Activated T-cell treated with anti-CD3 and anti-CD28 coated beads for 1 hour (primary cell): ENCODE measurements around the gene SERPINB12.

Experiments used
- DNase-seq: peaks from one replicate; pipeline ENCODE4 v3.0.0-alpha.2; 2020; ENCODE audit warnings: low read depth

SERPINB12 gene

DNA sequence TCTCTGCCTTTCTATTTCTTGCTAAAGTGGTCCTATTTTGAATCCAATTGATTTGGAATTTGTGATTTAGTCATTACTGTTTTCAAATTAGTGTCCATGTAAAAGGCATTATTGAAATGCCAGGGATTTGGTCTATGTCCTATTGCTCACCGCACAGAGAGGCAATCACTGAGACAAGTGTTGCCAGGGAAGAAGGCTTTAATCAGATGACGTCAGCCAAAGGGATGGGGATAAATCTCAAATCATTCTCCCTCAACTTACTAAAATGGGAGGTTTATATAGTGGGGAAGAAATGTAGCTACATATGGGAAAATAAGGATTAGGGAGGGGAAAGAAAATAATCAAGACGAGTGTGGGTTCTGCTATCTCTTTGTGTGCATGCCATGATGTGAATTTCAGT lies 9.6 kb downstream of the SERPINB12 start:
- DNase-seq = no peak

DNA sequence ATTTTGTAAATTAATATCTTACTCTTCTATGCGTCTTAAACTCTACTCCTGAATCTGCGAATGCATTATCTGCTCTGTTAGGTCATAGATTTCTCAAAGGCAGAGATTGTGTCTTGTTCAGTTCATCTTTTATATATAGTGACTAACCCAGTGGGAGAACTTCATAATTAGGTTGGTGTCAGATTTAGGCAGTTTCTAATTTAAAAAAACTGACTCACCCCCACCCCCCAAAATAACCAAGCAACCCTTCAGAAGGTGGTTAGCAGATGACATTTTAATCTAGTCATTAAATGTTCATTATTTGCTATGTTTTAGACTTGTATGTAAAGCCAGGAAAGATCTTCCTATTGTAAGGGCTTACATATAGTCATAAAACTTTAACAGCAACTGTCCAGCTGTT lies 10.4 kb downstream of the SERPINB12 start:
- no peak for DNase-seq

DNA sequence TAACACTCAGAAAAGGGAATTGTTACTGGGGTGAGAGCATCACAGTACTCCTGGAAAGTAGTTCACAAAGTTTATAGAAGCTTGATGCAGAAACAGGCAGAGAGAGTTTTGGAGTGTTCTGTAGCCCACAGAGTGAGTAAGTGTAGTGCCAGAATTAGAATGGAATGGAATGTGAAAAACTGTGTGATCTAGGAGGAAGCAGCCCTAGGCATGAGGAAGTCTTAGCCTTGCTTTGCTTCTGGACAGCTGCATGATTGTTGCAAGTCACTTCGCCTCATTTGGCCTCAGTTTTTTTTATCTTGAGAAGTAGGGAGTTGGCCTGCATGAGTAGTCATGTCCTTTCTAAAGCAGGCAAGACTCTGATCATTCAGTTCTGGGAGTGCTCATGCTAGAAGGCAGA lies 10.9 kb downstream of the SERPINB12 start:
- no peak for DNase-seq

DNA sequence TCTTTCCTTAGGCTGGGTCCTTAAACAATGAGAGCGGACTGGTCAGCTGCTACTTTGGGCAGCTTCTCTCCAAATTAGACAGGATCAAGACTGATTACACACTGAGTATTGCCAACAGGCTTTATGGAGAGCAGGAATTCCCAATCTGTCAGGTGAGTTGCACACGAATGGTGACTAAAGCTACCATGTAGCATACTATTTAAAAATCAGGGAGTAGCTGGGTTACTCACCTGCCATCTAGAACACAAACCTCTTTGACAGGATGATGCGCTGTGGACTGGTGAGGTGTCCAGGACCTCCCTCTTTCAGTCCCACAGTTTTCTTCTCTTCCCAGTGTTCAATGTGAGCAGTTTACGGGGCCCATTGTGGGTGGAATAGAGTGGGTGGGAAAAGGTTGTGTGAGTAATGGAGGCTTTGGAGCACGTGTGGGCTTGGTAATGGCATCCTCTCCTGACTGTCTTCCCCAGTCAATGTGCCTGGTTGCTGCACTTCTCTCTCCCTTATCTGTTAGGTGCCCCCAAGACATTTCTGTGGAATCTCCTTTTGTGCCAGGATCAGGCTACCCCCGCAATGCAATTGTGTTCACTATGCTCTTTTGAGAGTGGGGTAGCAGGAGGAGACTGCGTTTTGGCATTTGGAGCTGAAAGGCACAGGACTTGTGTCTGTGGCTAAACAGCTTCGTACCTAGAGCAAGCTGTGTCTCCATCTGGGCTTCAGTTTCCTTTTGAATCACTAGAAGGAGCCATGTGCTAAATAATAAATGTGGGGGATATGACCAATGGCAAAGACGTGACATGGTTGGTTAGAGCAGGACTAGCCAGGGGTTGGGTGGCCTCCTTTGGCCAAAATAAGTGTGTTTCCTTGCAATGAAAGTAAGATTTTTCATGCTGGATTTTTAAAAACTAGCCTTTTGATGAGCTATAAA lies 17.7 kb downstream of the SERPINB12 start:
- DNase-seq = no peak

DNA sequence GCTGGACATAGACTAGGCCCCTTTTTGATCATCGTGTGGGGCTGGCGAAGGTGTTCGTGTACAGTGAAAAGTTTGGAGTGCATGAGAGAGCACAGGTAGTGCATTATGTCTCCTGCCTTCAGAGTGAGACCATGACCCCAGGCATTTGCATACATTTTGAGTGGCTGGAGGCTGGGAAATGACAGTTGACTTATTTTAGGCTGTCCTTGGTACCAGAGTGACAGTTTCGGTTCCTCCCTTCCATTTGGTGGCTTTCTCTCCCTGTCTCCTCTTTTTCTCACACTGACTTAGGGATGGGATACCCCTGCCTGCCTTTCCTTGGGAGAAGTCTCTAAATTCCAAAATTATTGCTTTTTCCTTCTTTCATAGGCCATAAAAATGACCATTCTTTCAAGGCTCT lies 20.1 kb downstream of the SERPINB12 start:
- DNase-seq = no peak

DNA sequence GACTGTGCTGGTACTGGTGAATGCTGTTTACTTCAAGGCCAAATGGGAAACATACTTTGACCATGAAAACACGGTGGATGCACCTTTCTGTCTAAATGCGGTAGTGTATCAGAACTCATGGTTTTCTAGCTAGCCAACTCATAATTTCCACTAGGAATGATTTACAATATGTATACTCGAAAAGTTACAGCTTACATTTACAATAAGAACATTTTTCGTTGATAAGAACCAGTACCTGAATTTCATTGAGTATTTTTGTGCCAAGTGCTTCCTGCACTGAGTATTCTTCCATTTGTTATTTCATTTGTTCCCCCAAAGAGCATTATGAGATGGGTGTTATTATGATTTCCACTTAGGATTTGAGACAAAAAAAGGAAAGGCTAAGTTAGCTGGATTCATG lies 21.9 kb downstream of the SERPINB12 start:
- no peak for DNase-seq

DNA sequence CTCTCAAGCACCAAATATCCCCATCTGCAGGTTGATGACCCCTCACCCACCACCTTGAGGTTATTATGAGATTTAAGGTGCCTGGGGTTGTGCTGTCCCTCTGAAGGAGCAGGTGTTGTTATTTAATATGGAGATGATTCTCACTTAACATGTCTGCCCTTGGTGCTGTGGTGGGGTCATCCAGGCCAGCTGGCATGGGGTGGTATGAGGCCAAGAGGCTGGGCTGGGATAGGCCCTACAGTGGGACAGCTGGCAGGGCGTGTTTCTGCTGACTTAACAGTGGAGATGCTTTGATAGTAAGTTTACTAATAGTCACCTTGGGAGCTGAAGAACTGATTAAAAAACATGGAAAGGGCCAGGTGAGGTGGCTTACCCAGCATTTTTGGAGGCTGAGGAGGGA lies 22.4 kb downstream of the SERPINB12 start:
- no peak for DNase-seq

DNA sequence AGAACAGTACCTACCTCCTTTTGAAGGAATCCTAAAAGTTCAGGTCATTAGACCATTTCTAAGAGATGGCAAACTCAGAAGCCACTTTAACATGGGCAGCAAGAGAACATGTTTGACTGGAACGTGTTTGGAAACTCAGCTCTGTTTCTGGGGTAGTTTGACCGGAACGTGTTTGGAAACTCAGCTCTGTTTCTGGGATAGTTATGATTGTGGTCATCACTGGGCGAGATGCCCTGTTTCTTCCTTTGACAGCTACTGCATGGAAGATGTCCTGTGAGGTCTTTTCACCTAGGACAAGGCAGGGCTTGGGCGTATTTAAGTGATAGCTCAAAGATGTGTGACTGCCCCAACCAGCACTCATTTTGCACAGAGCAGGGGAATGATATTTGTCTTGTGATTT lies 25.1 kb downstream of the SERPINB12 start:
- no peak for DNase-seq

DNA sequence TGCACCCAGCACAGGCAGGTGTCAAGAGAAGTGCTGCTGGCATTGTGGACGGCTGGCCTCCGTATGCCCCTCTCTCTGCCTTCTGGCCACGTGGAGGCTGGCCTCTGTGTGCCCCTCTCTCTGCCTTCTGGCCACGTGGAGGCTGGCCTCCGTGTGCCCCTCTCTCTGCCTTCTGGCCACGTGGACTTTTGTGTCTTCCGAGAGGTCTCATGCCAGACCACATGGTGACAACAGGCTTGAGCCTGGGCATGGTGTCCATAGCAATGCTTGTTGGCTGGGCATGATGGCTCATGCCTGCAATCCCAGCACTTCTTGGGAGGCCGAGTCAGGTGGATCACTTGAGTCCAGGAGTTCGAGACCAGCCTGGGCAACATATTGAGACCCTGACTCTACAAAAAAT lies 25.7 kb downstream of the SERPINB12 start:
- DNase-seq = no peak

DNA sequence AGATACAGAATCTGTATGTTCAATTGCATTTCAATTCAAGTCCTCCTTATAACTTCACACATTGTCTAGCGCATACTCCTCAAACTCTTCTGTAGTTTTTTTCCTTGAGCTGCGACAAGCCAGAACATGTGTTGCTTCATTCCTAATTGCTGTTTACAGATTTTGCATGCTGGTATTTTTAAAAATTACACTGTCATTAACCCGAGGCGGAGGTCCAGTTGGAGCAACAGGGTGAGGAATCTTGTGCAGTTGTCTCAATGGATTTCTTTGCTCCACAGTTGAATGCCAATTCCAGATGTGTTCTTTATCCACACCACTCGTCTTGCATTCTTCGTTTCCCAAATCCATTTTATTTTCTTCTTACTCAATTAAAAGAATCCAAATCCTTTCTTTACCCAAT lies 28.6 kb downstream of the SERPINB12 start:
- DNase-seq = no peak

DNA sequence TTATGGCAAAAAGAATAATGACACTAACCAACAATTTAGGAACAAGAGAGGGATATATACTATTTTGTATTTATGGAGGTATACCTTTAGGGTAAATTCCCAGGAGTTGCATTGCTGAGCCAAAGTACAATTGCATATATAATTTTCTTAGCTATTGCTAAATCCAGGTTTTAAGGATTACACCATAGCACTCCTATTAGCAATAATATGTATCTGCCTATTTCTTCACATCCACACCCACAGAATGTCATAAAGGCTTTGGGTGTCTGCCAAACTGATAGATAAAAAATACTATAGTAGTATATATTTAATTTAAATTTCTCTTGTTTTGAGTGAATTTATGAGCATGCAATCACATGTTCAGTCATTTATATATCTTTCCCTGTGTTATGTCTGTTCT lies 33.5 kb downstream of the SERPINB12 start:
- no peak for DNase-seq

DNA sequence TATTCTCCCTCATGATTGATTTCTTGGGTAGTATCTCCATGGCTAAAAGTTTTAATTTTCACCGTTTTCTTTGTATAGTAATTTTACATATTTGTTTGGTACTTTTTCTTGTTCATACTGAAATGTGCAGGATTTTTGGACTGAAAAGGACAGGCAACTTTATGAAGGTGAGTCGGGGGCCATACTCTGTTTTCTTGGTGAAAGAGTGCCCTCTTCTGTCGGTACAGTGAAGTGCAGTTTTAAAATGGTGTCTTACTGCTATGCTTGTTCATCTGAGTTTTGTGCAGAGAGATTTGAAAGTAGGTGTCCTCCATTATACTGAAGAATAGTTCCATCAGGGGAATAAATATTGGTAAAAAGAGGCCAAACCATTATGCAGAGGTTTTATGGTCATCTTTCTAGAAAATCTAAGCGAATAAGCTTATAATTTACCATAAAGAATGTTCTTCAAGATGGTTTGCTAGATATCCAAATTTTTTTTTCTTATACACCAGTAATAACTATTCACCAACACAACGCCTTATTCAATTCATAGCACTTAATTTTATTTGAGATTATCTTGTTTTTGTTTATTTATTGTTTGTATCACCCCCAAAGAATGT lies 36.3 kb downstream of the SERPINB12 start:
- DNase-seq = no peak

DNA sequence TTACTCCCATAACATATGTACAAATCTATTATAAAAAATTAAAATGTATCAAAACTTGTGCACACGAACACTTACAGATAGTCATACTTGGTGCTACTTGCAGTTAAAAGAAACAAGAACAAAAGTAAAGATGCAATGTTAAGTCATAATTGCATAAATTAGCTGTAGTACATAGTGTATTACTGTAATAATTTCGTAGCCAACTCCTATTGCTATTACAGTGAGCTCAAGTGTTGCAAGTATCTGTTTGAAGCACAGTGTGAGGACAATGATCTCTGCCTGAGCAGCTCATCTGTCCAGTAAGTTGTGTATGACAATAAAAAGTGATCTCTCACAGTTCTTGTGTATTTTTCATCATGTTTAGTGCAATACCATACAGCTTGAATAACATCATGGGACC lies 37.4 kb downstream of the SERPINB12 start:
- no peak for DNase-seq

DNA sequence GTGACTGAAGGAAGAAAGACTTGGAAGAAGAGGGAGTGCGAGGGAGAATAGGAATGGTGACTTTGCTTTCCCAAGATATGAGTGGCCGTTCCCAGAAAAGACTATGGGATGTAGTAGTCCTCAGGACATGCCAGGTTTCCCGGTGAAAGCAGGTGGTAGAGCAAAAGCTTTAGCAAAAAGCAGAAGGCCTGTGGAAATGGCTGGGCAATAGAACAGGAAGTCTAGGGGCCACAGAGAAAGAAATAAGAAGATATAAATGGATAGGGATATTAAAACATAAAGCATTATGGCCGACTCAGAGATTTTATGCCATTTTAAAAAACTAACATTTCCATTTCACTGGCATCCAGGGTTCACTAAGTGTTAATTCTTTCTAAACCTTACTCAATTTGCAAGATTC lies 43.8 kb downstream of the SERPINB12 start:
- DNase-seq = no peak

DNA sequence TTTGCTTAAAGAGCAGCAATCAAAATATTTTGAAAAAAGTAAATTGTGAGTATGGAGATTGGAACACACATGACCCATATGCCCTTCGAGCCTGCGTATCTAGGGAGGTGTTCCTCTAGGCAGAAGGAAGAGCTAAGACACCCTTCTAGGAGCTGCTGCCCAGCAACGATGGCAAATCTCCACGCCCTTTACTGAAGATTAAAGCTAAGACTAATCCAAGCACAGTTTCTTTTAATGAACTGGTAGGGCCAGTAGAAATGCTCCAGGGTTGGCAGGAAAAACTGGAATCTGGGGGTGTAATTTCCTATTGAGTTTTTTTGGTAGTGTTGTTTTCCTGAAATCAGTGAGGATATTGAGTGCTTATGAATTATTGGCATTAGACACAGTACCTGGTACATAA lies 44.3 kb downstream of the SERPINB12 start:
- DNase-seq = no peak

DNA sequence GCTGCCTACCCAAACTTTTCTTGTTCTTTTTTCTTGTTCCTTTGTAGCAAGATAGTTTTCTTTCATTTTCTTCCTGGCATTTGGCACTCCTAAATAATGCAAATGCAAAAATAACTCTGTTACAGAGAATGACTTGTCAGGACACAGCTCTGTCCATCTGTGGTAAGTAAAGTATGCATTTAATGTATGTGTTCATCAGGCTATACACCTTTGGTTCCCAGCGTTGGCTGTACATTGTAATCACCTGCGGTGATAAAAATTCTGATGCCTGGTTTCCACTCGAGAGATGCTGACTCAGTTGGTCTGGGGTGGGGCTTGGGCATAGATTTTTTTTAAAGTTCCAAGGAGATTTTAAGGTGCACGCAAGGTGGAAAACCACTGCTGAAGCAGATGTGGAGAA lies 44.8 kb downstream of the SERPINB12 start, which contains the start of gene SERPINB13:
TSS of gene SERPINB13 (plus strand) at position 378 of the 400 bp plus-strand sequence. CDS start 1,325 bp downstream, outside the sequence.
- DNase-seq = no peak

DNA sequence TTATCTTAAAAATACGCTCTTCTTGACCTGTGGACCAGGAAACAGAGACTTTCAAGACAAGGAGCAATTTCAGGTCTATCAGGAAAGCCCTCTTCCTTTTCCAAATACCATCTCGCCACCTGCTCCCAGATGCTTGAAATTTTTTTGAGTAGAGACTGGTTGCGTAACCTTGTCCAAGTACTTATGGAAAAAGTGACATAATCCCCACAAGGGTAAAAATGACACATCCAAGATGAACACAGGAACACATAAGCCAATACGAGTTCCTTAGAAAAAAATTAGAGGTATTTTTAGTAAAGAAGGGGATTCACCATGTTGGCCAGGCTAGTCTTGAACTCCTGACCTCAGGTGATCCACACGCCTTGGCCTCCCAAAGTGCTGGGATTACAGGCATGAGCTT lies 46.7 kb downstream of the SERPINB12 start:
- DNase-seq = no peak

DNA sequence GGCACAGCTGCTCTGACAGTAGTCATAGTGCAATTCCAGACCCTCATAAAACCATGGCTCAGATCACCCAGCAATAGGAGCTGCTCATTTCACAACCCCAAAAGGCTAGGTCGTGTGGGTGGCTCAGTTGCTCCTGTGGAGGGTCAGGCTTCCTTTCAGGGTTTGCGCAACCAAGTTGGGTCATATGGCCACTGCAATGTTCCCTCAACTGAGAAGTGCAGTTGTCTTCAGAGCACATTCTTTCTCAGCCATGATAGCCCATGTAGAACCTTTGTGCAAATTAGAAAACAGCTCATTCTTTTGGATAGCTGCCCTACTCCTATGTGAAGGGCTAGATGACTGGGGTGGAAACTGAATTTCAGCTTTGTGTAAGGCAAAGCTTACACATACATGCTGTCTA lies 48.2 kb downstream of the SERPINB12 start:
- DNase-seq = no peak

DNA sequence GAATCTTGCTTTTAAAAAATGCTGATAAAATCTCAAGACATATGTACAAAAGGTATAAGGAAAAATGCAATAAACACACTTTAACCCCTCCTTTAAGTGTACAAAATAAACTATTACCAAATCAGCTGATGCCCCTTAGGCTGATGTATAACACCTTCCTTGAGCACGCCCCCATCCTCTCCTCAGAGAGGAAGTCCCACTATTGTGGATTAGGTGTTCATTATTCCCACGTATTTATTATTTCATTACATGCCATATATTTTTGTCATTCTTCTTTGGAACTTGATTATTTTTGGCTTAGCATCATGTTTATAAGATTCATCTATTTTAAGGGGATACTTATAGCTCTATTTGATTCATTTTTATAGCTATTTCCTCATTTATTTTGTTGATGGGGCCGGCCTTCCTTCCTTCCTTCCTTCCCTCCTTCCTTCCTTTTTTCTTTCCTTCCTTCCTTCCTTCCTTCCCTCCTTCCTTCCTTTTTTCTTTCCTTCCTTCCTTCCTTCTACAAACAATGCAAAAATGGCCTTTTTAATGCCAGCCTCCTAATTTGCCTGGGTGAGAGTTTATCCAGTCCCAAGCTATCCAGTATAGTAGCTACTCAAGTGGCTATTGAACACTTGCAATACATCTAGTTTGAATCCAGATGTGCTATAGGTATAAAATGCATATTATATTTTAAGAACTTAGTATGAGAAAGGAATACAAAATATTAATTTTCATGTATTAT lies 49.0 kb downstream of the SERPINB12 start:
- no peak for DNase-seq

DNA sequence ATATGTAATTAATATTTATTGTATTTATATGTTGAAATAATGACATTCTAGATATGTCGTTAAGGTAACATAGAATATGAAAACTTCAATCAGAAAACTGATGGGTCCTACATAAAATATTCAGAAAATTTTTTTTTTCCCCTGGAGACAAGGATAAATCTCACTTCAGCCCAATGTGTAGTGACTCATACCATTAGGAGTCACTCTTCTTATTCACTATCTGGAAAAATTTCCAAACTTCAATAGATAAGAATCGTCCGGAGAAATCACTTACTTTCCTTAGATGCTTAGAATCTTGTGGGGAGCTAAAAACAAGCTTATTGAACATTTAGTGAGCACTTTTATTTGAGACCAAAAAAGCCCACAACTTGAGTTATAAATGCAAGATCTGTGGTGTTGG lies 49.6 kb downstream of the SERPINB12 start:
- no peak for DNase-seq

DNA sequence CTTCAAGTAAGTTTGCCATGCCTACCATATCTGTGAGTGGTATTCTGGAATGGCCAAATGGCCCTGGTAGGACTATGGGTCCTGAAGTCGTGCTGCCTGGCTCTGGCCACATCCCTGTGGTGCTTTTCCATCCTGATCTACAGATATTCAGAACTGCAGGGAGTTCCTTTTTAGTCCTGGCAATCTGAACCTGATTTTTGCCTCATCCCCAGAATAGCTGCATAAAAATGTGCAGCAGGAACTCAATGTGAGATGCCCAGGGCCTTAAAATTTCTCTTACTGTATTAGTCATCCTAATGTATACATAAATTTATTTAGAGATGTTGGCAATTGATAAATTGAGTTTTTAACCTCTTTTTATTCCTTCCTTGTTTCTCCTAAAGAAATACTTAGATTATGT lies 50.3 kb downstream of the SERPINB12 start:
- no peak for DNase-seq

DNA sequence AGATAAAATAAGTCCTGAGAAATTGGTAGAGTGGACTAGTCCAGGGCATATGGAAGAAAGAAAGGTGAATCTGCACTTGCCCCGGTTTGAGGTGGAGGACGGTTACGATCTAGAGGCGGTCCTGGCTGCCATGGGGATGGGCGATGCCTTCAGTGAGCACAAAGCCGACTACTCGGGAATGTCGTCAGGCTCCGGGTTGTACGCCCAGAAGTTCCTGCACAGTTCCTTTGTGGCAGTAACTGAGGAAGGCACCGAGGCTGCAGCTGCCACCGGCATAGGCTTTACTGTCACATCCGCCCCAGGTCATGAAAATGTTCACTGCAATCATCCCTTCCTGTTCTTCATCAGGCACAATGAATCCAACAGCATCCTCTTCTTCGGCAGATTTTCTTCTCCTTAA lies 54.8 kb downstream of the SERPINB12 start:
- no peak for DNase-seq

DNA sequence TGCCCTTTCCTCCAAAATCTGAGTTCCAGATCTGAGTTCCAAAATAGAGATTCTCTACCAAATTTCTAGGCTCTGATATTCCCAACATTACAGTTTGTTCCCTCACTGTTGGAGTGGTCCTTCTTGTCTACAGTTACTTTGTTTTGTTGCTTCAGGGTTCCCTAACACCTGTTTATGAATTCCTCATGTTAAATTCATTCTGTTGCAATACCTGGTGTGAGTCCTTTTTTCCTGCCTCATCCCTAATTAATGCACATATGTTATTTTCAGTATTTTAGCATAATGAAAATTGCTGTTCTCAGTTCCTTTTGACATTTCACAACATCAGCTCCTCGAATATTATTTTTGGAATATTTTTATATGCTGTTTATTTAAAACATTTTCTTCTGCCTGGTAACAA lies 61.2 kb downstream of the SERPINB12 start:
- no peak for DNase-seq
